GM18520 (cell line): ENCODE data around the gene FOXE1.

Source experiments
- ATAC-seq: cut with Tn5 transposase; IDR thresholded peaks from one replicate; pipeline ENCODE4 v1.9.1; 2021; ENCODE audit not compliant: unreplicated experiment

Gene FOXE1

GRCh38 chr9:97864396-97864795 is 11.4 kb downstream of the FOXE1 start:
- ATAC-seq = no peak

DNA sequence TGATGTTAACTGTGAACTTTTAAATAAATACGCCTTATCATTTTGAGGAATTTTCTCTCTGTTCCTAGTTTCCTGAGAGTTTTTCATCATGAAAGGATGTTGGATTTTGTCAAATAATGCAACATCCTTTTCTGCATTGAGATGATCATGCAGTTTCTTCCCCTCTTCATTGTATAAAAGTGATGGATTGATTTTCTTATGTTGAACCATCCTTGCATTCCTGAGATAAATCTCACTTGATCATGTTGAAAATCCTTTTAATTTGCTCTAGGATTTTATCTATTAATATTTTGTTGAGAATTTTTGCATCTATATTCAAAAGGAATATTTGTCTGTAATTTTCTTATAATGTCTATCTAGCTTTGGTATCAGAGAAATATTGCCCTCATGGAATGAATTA is 13.3 kb downstream of the FOXE1 start:
- ATAC-seq = no peak

DNA sequence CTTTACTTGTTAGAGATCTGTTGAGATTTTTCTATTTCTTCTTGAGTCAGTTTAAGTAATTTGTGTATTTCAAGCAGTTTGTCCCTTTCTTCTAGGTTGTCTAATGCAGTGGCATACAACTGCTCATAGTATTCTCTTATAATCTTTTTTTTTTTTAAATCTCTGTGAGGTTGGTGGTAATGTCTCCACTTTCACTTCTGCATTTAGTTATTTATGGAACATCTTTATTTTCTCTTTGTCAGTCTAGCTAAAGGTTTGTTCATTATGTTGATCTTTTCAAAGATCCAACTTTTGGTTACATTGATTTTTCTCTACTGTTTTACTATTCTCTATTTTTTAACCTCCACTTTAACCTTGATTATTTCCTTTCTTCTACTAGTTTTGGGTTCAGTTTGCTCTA is 13.8 kb downstream of the FOXE1 start:
- ATAC-seq = no peak

- ATAC-seq = no peak
Observed at GRCh38 chr9:97868859-97869258, 15.8 kb downstream of the FOXE1 start.

DNA sequence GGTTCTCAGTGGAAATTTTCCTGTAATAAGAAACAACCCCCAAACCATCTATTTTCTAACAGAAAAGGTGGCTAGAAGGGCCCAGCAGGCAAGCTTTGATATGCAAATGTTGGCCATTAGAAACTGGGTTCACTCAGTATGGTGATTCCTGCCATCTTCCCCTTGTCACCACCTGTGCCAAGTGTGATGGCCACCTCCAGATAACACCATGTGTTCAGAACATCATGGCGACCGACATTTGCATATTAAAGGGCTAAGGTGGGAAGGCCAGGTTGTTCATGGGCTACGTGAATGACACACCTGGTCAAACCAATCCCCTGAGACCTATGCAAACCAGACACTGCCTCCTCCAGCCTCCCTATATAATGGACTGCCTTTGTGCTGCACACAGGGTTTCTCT is 20.4 kb downstream of the FOXE1 start:
- ATAC-seq = no peak

- ATAC-seq = no peak
Observed at GRCh38 chr9:97873882-97874281, 20.9 kb downstream of the FOXE1 start.

GRCh38 chr9:97874624-97875023 is 21.6 kb downstream of the FOXE1 start:
- no peak for ATAC-seq

- ATAC-seq = no peak
Observed at GRCh38 chr9:97875111-97875510, 22.1 kb downstream of the FOXE1 start.

GRCh38 chr9:97876061-97876460 is 23.0 kb downstream of the FOXE1 start:
- no peak for ATAC-seq

GRCh38 chr9:97880336-97880735 is 27.3 kb downstream of the FOXE1 start:
- ATAC-seq = no peak

GRCh38 chr9:97889941-97890887 is 37.2 kb downstream of the FOXE1 start:
- no peak for ATAC-seq

DNA sequence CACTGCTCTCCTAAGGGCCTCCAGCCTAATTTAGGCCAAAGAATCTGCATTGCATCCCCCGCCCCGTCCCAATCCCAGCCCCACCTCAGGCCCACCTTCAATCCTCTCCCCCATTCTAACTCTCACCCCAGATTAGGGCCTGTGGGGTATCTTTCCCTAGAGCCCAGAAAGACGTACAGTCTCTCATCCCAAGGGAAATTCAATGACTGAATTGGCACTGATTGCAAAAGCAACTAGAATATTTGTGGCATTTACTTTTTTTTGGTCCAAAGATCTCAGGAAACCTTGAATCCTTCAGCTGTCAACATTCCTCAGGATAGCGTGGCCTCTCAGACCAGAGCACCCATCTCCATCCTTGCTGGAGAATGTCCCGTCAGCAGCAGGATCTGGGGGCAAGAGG is 38.7 kb downstream of the FOXE1 start:
- no peak for ATAC-seq

DNA sequence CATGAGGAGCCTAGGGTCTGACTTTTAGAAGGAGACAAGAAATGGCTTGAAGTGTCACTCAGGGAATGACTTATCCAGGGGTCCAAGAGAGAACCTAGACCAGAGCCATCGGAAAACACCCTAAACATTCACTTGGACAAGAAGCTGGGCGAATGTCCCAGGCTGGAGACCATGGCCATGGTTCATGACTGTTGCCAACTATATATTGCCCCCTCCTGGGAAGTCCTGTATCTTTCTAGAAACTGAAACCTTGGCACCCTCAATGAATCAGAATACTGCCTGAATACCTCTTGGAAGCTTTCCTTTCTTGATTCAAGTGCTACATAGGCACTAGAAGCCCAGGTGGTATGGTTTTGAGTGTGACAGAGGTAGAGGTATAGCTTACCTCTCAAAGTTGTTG is 39.4 kb downstream of the FOXE1 start:
- no peak for ATAC-seq

- no peak for ATAC-seq
Observed at GRCh38 chr9:97895211-97895610, 42.2 kb downstream of the FOXE1 start.

GRCh38 chr9:97895695-97896332 is 42.8 kb downstream of the FOXE1 start:
- ATAC-seq = no peak

GRCh38 chr9:97900103-97900737 is 47.2 kb downstream of the FOXE1 start:
- ATAC-seq = no peak

GRCh38 chr9:97900738-97901565 is 47.9 kb downstream of the FOXE1 start:
- ATAC-seq = no peak

- ATAC-seq = no peak
Observed at GRCh38 chr9:97903177-97903576, 50.2 kb downstream of the FOXE1 start.

DNA sequence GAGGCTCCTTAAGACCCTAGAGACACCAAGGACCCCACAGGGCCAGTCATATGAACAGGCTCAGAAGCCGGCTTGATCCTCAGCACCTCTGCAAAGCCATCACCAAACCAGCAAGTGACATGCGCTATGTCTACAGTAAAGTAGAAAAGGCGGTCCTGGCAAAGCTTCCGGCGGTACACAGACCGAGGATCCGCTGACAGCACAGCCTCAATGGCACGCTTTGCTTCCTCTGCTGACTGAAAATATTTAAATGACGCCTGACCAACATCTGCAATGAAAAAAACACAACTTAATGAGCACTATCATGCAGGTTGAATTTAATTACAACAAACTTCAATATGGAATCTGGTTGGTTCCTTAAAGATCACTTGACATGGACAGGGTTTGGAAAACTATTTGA is 51.7 kb downstream of the FOXE1 start:
- ATAC-seq = no peak

DNA sequence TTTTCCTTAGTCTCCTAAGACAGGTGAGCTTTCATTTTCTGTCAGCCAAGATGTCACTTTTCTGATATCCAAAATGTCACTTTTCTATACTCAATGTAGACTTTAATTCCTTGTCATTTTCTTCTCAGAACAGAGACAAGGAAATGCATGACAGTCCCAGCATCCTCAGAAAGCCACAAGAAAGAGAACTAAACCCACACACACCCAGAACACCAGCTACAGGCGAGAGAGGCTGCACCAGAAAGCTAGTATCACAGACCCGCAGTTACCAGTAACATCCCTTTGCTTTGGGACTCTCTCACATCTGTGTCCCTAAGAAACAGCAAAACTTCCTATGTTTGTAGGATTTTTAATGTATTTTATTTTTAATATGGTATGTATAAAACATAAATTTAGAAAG is 52.2 kb downstream of the FOXE1 start:
- ATAC-seq = no peak
